ENCODE measurements around the gene CDC42. TPM values are rescaled to one million over a fixed set of nuclear protein-coding genes. Genes with fewer than 3 reads are reported as not detected.

CDC42 gene
- total and polyA plus RNA-seq, 9 of the 15 experiments (the other 6 are each of a cell fraction or from before 2014, with no cell fraction given), result 186 to 398 (median 325) TPM

- TF ChIP-seq PRDM10 (IDR thresholded peaks at IDR 0.05; ENCODE audit: partially characterized antibody) (peak; percentile 18), ELF4 (CRISPR knock-in tag; IDR thresholded peaks at IDR 0.05) (peak; percentile 88), SUPT5H (IDR thresholded peaks at IDR 0.05) (peak; percentile 97), ZNF217 (CRISPR knock-in tag; IDR thresholded peaks at IDR 0.05) (no peak), ZNF239 (CRISPR knock-in tag; IDR thresholded peaks at IDR 0.05) (peak; percentile 15; the same call in 1 of the 2 replicates), HBP1 (CRISPR knock-in tag; IDR thresholded peaks at IDR 0.05) (peak; percentile 79; the same call in 1 of the 2 replicates), TBP (optimal IDR thresholded peaks at IDR 0.05; ENCODE audit: low read depth, low read length) (peak; percentile 84), OTX1 (CRISPR knock-in tag; IDR thresholded peaks at IDR 0.05) (peak; percentile 69; the same call in 1 of the 2 replicates), SIN3A (IDR thresholded peaks at IDR 0.05; ENCODE audit: borderline replicate concordance in 2 of 2, control insufficient read depth in 1 of 2, low read depth in 2 of 2, low read length in 2 of 2) (peak; percentile 47 to 86; a peak in 2 of 4 replicates), MTA2 (IDR thresholded peaks at IDR 0.05; ENCODE audit: low read depth) (no peak), ZMIZ1 (IDR thresholded peaks at IDR 0.05; ENCODE audit: low read depth in 2 of 2, low read length in 2 of 2) (0 out of 4 replicates have a peak, but pooled peaks of 1 of the 2 experiments have one; percentile 52), HNRNPLL (IDR thresholded peaks at IDR 0.05; ENCODE audit: low read depth, low read length, poor library complexity, severe bottlenecking) (peak; percentile 75), JUNB (CRISPR knock-in tag; conservative IDR thresholded peaks at IDR 0.05) (no peak), SRF (CRISPR knock-in tag; IDR thresholded peaks at IDR 0.05) (peak; percentile 28 to 69; a peak in 1 of 4 replicates), CSDE1 (IDR thresholded peaks at IDR 0.05) (no peak), KDM2B (CRISPR knock-in tag; IDR thresholded peaks at IDR 0.05) (no peak), KDM5B (IDR thresholded peaks at IDR 0.05; ENCODE audit: insufficient replicate concordance, low read depth, low read length) (peak; percentile 90), PTBP1 (IDR thresholded peaks at IDR 0.05; ENCODE audit: low read depth, low read length) (no peak)
Observed at GRCh38 chr1:22052115-22053016, at the start of gene CDC42 (continued).
